Right atrium auricular region (tissue), 2 donors: Measurements from ENCODE around the gene POLE2. TPM values are rescaled to one million over a fixed set of nuclear protein-coding genes. Genes with fewer than 3 reads are reported as not detected.
"Not testable (repeated sequence)": the region's sequence is repeated elsewhere in the genome, so short reads cannot be mapped to it uniquely, and the experiment has no call there.

Source experiments
- DNase-seq: peaks from one replicate; pipeline ENCODE4 v3.0.0-alpha.2; 2019; ENCODE audit warnings: low spot score
- H3K27ac ChIP-seq, 2 donors: fragments of 200-600 bp; sonication (generic); 1 replicate in 1 of 2; 2 replicates in 1 of 2; pipeline ENCODE4 v1.5.1; 2016 to 2019
- H3K27me3 ChIP-seq, 2 donors: fragments of 200-600 bp; sonication (generic); one replicate each; pipeline versions ENCODE4 v1.5.1 to v1.6.0; 2017 to 2019
- H3K36me3 ChIP-seq: fragments of 200-600 bp; sonication (generic); one replicate; pipeline ENCODE4 v1.5.1; 2016
- H3K4me1 ChIP-seq, 2 donors: fragments of 200-600 bp; sonication (generic); one replicate each; pipeline versions ENCODE4 v1.5.1 to v1.6.0; 2017 to 2019
- H3K4me3 ChIP-seq, 2 donors: fragments of 200-600 bp; sonication (generic); 1 replicate in 1 of 2; 2 replicates in 1 of 2; pipeline ENCODE4 v1.5.1; 2017 to 2019; ENCODE audit warnings: mild to moderate bottlenecking in 1 of 2, moderate library complexity in 1 of 2
- H3K9me3 ChIP-seq, 2 donors: fragments of 200-600 bp; sonication (generic); one replicate each; pipeline ENCODE4 v1.5.1; 2019
- CTCF ChIP-seq, 2 donors: fragments of 200-600 bp; sonication (generic); IDR thresholded peaks; one replicate each; pipeline ENCODE4 v1.5.1; 2019; ENCODE audit warnings: antibody characterized with exemption in 2 of 2
- total RNA-seq, 2 donors: library from RNA; depleted of rRNA; stranded (reverse); fragments of >200 nt; gene quantifications; one replicate each; pipeline ENCODE4 v1.1.0, GENCODE V29; 2016

The POLE2 gene
- total RNA-seq: 1 to 10 TPM in 1 of 2 donors, not detected in 1; 2.3 TPM

GRCh38 chr14:49687942-49688700, at the start of gene POLE2:
Gene POLE2 (minus strand): TSS chr14:49688214. CDS start chr14:49688203, 11 bp downstream.
- peak within 1 kb of the TSS; percentile 62 to 78 for H3K4me3 ChIP-seq
- no peaks in the 10 kb centered on the region for H3K9me3 ChIP-seq
- no peaks in the 10 kb centered on the region for H3K36me3 ChIP-seq
- peaks cover 0 to 11% of the 10 kb centered on the region in 2 donors for H3K4me1 ChIP-seq
- TF ChIP-seq CTCF (IDR thresholded peaks at IDR 0.05): no peak
- H3K27me3 ChIP-seq: no peaks in the 10 kb centered on the region
- peak within 1 kb of the TSS; percentile 74 to 82 for H3K27ac ChIP-seq
- peak; percentile 70 for DNase-seq

GRCh38 chr14:49735669-49736068, 47.7 kb upstream of the POLE2 start:
- H3K4me3 ChIP-seq, DNase-seq, H3K4me1 ChIP-seq, H3K9me3 ChIP-seq, H3K27ac ChIP-seq, H3K27me3 ChIP-seq: not testable (repeated sequence)
- H3K36me3 ChIP-seq: peaks cover 24% of the 10 kb centered on the region

GRCh38 chr14:49733836-49734235, 45.8 kb upstream of the POLE2 start:
- Histone ChIP-seq H3K27me3 (no peaks in the 10 kb centered on the region), H3K4me1 (no peaks in the 10 kb centered on the region), H3K36me3 (peaks cover 20% of the 10 kb centered on the region), H3K27ac (no peak overlapping the region), H3K4me3 (no peak overlapping the region), H3K9me3 (no peaks in the 10 kb centered on the region)
- DNase-seq: no peak
- TF ChIP-seq CTCF (IDR thresholded peaks at IDR 0.05): no peak

GRCh38 chr14:49732896-49733295, 44.9 kb upstream of the POLE2 start:
- Histone ChIP-seq H3K27me3 (no peaks in the 10 kb centered on the region), H3K4me1 (no peaks in the 10 kb centered on the region), H3K4me3 (no peak overlapping the region), H3K27ac (no peak overlapping the region), H3K9me3 (no peaks in the 10 kb centered on the region), H3K36me3 (peaks cover 23% of the 10 kb centered on the region)
- no peak for TF ChIP-seq CTCF (IDR thresholded peaks at IDR 0.05)
- no peak for DNase-seq

GRCh38 chr14:49727171-49727570, 39.2 kb upstream of the POLE2 start:
- no peak overlapping the region for H3K27ac ChIP-seq
- no peak for TF ChIP-seq CTCF (IDR thresholded peaks at IDR 0.05)
- no peak for DNase-seq
- no peaks in the 10 kb centered on the region for H3K9me3 ChIP-seq
- no peaks in the 10 kb centered on the region for H3K27me3 ChIP-seq
- H3K36me3 ChIP-seq: peaks cover 56% of the 10 kb centered on the region
- no peak overlapping the region for H3K4me3 ChIP-seq
- no peaks in the 10 kb centered on the region for H3K4me1 ChIP-seq

GRCh38 chr14:49721733-49722435, 33.9 kb upstream of the POLE2 start:
- H3K36me3 ChIP-seq: peaks cover 42% of the 10 kb centered on the region
- not testable (repeated sequence) for H3K27me3 ChIP-seq, H3K4me1 ChIP-seq, H3K4me3 ChIP-seq, H3K27ac ChIP-seq, DNase-seq, H3K9me3 ChIP-seq
